Peyer's patch (tissue), 4 donors: Measurements from ENCODE around the gene CYREN.

Experiments
- POLR2A ChIP-seq, 2 donors: fragments of 450-650 bp; IDR thresholded peaks; one replicate each; pipeline ENCODE4 v1.5.1; 2017; ENCODE audit warnings: antibody characterized with exemption in 2 of 2, mild to moderate bottlenecking in 2 of 2, moderate library complexity in 2 of 2
- TF ChIP-seq, protein P1 (sequence below), 6 experiments: fragments of 450-650 bp in 4 of 6; fragments of 200-600 bp in 2 of 6; sonication (generic) in 1 of 6; IDR thresholded peaks; one replicate each; pipeline ENCODE4 v1.5.1; 2017 to 2019; ENCODE audit warnings: antibody characterized with exemption in 6 of 6, mild to moderate bottlenecking in 3 of 6, moderate library complexity in 1 of 6

- TF ChIP-seq, protein P1, sequence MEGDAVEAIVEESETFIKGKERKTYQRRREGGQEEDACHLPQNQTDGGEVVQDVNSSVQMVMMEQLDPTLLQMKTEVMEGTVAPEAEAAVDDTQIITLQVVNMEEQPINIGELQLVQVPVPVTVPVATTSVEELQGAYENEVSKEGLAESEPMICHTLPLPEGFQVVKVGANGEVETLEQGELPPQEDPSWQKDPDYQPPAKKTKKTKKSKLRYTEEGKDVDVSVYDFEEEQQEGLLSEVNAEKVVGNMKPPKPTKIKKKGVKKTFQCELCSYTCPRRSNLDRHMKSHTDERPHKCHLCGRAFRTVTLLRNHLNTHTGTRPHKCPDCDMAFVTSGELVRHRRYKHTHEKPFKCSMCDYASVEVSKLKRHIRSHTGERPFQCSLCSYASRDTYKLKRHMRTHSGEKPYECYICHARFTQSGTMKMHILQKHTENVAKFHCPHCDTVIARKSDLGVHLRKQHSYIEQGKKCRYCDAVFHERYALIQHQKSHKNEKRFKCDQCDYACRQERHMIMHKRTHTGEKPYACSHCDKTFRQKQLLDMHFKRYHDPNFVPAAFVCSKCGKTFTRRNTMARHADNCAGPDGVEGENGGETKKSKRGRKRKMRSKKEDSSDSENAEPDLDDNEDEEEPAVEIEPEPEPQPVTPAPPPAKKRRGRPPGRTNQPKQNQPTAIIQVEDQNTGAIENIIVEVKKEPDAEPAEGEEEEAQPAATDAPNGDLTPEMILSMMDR (IDR thresholded peaks at IDR 0.05), result no peak
- TF ChIP-seq POLR2A (IDR thresholded peaks at IDR 0.05), result no peak
These were observed 36.5 kb upstream of the CYREN start for GRCh38 chr7:135206941-135207391.
